K562 (cell line): Measurements from ENCODE around the gene FBRS. TPM values are rescaled to one million over a fixed set of nuclear protein-coding genes. Genes with fewer than 3 reads are reported as not detected.
A peak's percentile ranks its signal among the peaks of the same experiment; 100 is the strongest.

Experiments
- ARID4B ChIP-seq: sonication (generic); formaldehyde crosslinking; IDR thresholded peaks from 2 replicates; pipeline ENCODE4 v1.8.0; 2022; ENCODE audit warnings: mild to moderate bottlenecking, missing genetic modification reagents
- BRD4 ChIP-seq: fragments of 200-600 bp; sonication (generic); IDR thresholded peaks from 2 replicates; pipeline ENCODE4 v1.6.1; 2017; ENCODE audit warnings: inconsistent platforms
- CBX3 ChIP-seq, 2 experiments: IDR thresholded peaks; 1 replicate in 1 of 2; 2 replicates in 1 of 2; pipeline ENCODE4 v1.6.1; 2012; ENCODE audit warnings: inconsistent platforms in 2 of 2, low read length in 2 of 2, borderline replicate concordance in 1 of 2, control low read depth in 1 of 2
- CTCF ChIP-seq, 3 experiments: IDR thresholded peaks in 2 of 3; conservative IDR thresholded peaks in 1 of 3; 2 replicates each; pipeline ENCODE4 v1.5.1; 2011 to 2012; ENCODE audit warnings: low read length in 3 of 3, mild to moderate bottlenecking in 3 of 3, control low read depth in 2 of 3, improper control_type of control experiment in 1 of 3, inconsistent platforms in 1 of 3, low read depth in 1 of 3, mixed read lengths in 1 of 3, moderate library complexity in 1 of 3; ENCODE audit not compliant: insufficient read depth in 2 of 3
- FOXA3 ChIP-seq, 2 experiments: fragments of 450-650 bp in 1 of 2; sonication (generic) in 1 of 2; formaldehyde crosslinking; IDR thresholded peaks in 1 of 2; conservative IDR thresholded peaks in 1 of 2; 2 replicates each; pipeline versions ENCODE4 v1.4.0 to v1.8.0; 2020 to 2022; ENCODE audit warnings: mild to moderate bottlenecking in 2 of 2, missing genetic modification reagents in 1 of 2
- POU5F1 ChIP-seq: fragments of 150-350 bp; IDR thresholded peaks from 2 replicates; pipeline ENCODE4 v1.6.1; 2014; ENCODE audit warnings: borderline replicate concordance, low read length, low read depth, mild to moderate bottlenecking; ENCODE audit not compliant: partially characterized antibody
- SMARCA4 ChIP-seq: fragments of 450-650 bp; IDR thresholded peaks from 2 replicates; pipeline ENCODE4 v1.6.1; 2016
- ZFX ChIP-seq: sonication (generic); formaldehyde crosslinking; IDR thresholded peaks from 2 replicates; pipeline ENCODE4 v1.8.0; 2022; ENCODE audit warnings: mild to moderate bottlenecking, missing genetic modification reagents, moderate library complexity
- polyA plus RNA-seq, 8 experiments: library from polyadenylated mRNA; depleted of rRNA in 4 of 8; stranded (reverse) in 5 of 8; unstranded in 3 of 8; fragments of >200 nt; fragmentation: Nextera tagmentation in 2 of 8; fragmentation: Illumina TruSeq in 1 of 8; extraction: Ambion mirVana in 2 of 8; extraction: Trizol in 1 of 8; gene quantifications; 2 replicates each; pipeline versions ENCODE4 v1.2.1 to v1.2.3, GENCODE V29; 2011 to 2014; ENCODE audit warnings: inconsistent platforms in 1 of 8, missing spikeins in 1 of 8
- total RNA-seq, 7 experiments: library from RNA; depleted of rRNA in 6 of 7; stranded (reverse); fragments of >200 nt in 6 of 7; fragmentation: Illumina TruSeq in 2 of 7; extraction: Trizol in 2 of 7; gene quantifications; 2 replicates each; pipeline versions ENCODE4 v1.2.1 to v1.2.3, GENCODE V29; 2011 to 2021; ENCODE audit warnings: low replicate concordance in 1 of 7

Gene FBRS
- total and polyA plus RNA-seq, 9 of the 15 experiments (the other 6 are each of a cell fraction or from before 2014, with no cell fraction given), result 0.32 to 59.5 (median 13.1) TPM

DNA sequence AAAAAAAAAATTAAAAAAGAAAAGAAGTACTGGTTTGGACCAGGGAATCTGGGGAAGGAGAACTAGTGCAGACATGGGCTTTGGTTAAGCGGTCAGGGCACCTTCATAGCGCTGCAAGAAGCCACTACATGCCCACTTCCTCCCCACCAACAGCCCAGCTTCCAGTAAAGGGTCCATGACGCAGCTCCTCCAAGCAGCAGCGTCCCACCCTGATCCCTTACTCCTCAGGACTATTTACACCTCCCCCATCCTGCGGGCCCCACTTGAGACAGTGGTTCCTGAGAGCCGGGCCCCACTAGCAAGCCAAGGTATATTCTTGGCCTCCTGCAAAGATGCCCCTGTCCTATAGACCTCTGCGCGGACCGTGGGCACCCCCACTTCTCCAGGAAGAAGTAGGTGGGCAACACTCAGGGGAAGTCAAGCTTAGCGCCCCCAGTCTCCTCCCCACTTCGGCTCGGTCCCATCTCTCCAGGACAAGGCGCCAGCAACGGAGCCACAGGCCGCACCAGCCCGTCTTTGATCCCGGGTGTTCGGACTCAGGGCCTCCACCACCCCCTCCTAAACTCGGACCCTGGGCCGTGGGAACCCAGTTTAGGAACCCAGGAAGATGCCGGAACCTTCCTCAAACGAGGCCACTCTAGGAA, 8.4 kb upstream of the FBRS start (continued):
- TF ChIP-seq ARID4B (CRISPR knock-in tag) (0 out of 2 replicates have a peak, but pooled peaks have one; percentile 36), CTCF (IDR thresholded peaks at IDR 0.05 in 2 of 3, conservative IDR thresholded peaks at IDR 0.05 in 1 of 3; ENCODE audit: insufficient read depth in 2 of 3, low read depth in 1 of 3, low read length in 3 of 3) (0 out of 6 replicates have a peak, but pooled peaks of 1 of the 3 experiments have one; percentile 2), CBX3 (IDR thresholded peaks at IDR 0.05; ENCODE audit: borderline replicate concordance in 1 of 2, low read length in 2 of 2) (no peak), BRD4 (peak; percentile 95), POU5F1 (no peak), ZFX (CRISPR knock-in tag) (peak; percentile 39), FOXA3 (CRISPR knock-in tag; conservative IDR thresholded peaks at IDR 0.05 in 1 of 2, IDR thresholded peaks at IDR 0.05 in 1 of 2) (no peak; a peak in 1 of 4 replicates), SMARCA4 (0 out of 2 replicates have a peak, but pooled peaks have one; percentile 10)
